ENCODE measurements around the gene CD2.

DNA sequence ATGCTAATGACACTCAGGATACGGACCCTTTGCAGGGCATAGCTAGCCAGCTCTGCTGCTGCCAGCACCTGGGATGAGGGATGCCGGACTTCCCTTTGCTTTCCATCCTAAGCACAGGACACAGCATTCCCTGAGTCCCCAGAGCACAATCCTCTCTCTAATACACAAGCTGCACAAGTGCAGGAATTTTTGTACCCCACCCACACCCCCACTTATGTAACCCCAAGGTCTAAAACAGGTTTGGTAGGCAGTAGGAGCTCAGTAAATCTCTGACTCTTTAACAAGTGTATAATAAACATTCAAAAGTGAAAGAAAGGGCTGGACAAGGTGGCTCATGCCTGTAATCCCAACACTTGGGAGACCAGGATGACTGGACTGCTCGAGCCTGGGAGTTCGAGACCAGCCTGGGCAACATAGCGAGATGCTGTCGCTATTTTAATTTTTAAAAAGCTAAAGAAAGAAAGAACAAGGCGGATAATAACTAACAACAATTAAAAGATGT lies 44.5 kb upstream of the CD2 start:
- TF ChIP-seq, protein P1, sequence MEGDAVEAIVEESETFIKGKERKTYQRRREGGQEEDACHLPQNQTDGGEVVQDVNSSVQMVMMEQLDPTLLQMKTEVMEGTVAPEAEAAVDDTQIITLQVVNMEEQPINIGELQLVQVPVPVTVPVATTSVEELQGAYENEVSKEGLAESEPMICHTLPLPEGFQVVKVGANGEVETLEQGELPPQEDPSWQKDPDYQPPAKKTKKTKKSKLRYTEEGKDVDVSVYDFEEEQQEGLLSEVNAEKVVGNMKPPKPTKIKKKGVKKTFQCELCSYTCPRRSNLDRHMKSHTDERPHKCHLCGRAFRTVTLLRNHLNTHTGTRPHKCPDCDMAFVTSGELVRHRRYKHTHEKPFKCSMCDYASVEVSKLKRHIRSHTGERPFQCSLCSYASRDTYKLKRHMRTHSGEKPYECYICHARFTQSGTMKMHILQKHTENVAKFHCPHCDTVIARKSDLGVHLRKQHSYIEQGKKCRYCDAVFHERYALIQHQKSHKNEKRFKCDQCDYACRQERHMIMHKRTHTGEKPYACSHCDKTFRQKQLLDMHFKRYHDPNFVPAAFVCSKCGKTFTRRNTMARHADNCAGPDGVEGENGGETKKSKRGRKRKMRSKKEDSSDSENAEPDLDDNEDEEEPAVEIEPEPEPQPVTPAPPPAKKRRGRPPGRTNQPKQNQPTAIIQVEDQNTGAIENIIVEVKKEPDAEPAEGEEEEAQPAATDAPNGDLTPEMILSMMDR (conservative IDR thresholded peaks at IDR 0.05 in 1 of 2, IDR thresholded peaks at IDR 0.05 in 1 of 2; ENCODE audit: low read depth in 1 of 2, low read length in 2 of 2): no peak
- no peak for TF ChIP-seq EZH2 (IDR thresholded peaks at IDR 0.05; ENCODE audit: low read length, missing control alignments)

Data from fibroblast of lung (primary cell).